Panc1 (cell line): ENCODE measurements around the gene PPP1R3E. TPM values are rescaled to one million over a fixed set of nuclear protein-coding genes. Genes with fewer than 3 reads are reported as not detected.
A peak's percentile ranks its signal among the peaks of the same experiment; 100 is the strongest.

Experiments used
- ATAC-seq: fragments of 200-7000 bp; cut with Tn5 transposase; 2 replicates; pipeline ENCODE4 v1.9.1; 2020; ENCODE audit warnings: mild to moderate bottlenecking, moderate library complexity
- BruUV-seq: library from RNA; stranded (reverse); fragments of 400-500 nt; replicated peaks from 2 replicates; lab custom pipeline; 2021; lab: Mats Ljungman, UMichigan
- CTCF ChIA-PET: fragments of 300-600 bp; sonication (Branson Sonifier 250); formaldehyde crosslinking; loops from one replicate; lab custom pipeline; 2022; ENCODE audit warnings: antibody characterized with exemption; lab: Charles Lee
- POLR2A ChIA-PET: fragments of 300-600 bp; sonication (Branson Sonifier 250); formaldehyde crosslinking; loops from one replicate; lab custom pipeline; 2022; ENCODE audit warnings: antibody characterized with exemption; lab: Charles Lee
- DNase-seq: peaks from one replicate; pipeline ENCODE4 v3.0.0-alpha.2; 2010; ENCODE audit warnings: low read depth, low spot score
- H3K27ac ChIP-seq: 2 replicates; pipeline ENCODE4 v1.5.1; 2011; ENCODE audit warnings: mild to moderate bottlenecking, low read length, inconsistent platforms
- H3K27me3 ChIP-seq: fragments of 200-500 bp; sonication (Bioruptor generic); 2 replicates; pipeline ENCODE4 v1.6.0; 2014; ENCODE audit warnings: low read length, inconsistent platforms; ENCODE audit not compliant: control insufficient read depth, insufficient read depth
- H3K36me3 ChIP-seq: fragments of 200-500 bp; sonication (Bioruptor generic); 2 replicates; pipeline ENCODE4 v1.5.1; 2014; ENCODE audit warnings: inconsistent platforms, mild to moderate bottlenecking, low read length, moderate library complexity; ENCODE audit not compliant: control insufficient read depth, insufficient read depth
- H3K4me1 ChIP-seq: 2 replicates; pipeline ENCODE4 v1.5.1; 2011; ENCODE audit warnings: inconsistent platforms, mild to moderate bottlenecking, low read length, moderate library complexity; ENCODE audit not compliant: control insufficient read depth, insufficient read depth
- H3K4me3 ChIP-seq, 2 experiments: 2 replicates each; pipeline ENCODE4 v1.5.1; 2011 to 2012; ENCODE audit warnings: low read depth in 2 of 2, low read length in 2 of 2, mild to moderate bottlenecking in 2 of 2, inconsistent platforms in 1 of 2, moderate library complexity in 1 of 2
- H3K9me3 ChIP-seq: fragments of 200-500 bp; sonication (Bioruptor generic); 2 replicates; pipeline ENCODE4 v1.5.1; 2014; ENCODE audit warnings: low read depth, mild to moderate bottlenecking, inconsistent platforms, low read length, moderate library complexity; ENCODE audit not compliant: control insufficient read depth, insufficient read depth
- CTCF ChIP-seq: fragments of 450-650 bp; IDR thresholded peaks from 2 replicates; pipeline ENCODE4 v1.5.1; 2017; ENCODE audit warnings: mild to moderate bottlenecking
- POLR2AphosphoS5 ChIP-seq: IDR thresholded peaks from 2 replicates; pipeline ENCODE4 v1.6.1; 2012; ENCODE audit warnings: mild to moderate bottlenecking, low read depth, low read length, moderate library complexity
- REST ChIP-seq, 2 experiments: IDR thresholded peaks; 2 replicates each; pipeline ENCODE4 v1.6.1; 2011 to 2012; ENCODE audit warnings: low read depth in 2 of 2, control low read depth in 1 of 2, low read length in 1 of 2, mild to moderate bottlenecking in 1 of 2, moderate library complexity in 1 of 2; ENCODE audit not compliant: insufficient read depth in 1 of 2
- SIN3A ChIP-seq: IDR thresholded peaks from 2 replicates; pipeline ENCODE4 v1.6.1; 2012; ENCODE audit warnings: low read depth, mild to moderate bottlenecking, low read length, moderate library complexity, borderline replicate concordance; ENCODE audit not compliant: insufficient read depth
- TCF7L2 ChIP-seq: IDR thresholded peaks from 2 replicates; pipeline ENCODE4 v1.6.1; 2011; ENCODE audit warnings: mild to moderate bottlenecking, low read depth, low read length, inconsistent platforms
- in situ Hi-C: cut with HindIII; loops from 2 replicates; pipeline ENCODE4 v1.10.0; 2016; ENCODE audit warnings: low sequenced_read_pairs, low pct_unique_long_range_greater_than_20kb
- intact Hi-C: fragments of 100-400 bp; cut with micrococcal nuclease; formaldehyde crosslinking; loops from one replicate; pipeline ENCODE4 v1.10.0; 2022; ENCODE audit not compliant: unreplicated experiment
- total RNA-seq: library from RNA; stranded (reverse); gene quantifications from one replicate; pipeline ENCODE4 v1.2.1, GENCODE V29; 2021; ENCODE audit not compliant: unreplicated experiment

Gene PPP1R3E
- total RNA-seq, 1 experiment from 2014 or later, result 8.8 TPM

GRCh38 chr14:23308721-23309445, 6.2 kb upstream of the PPP1R3E start:
- intact Hi-C loops (no loop called here), in situ Hi-C loops (no loop called here)
- H3K4me3 ChIP-seq, result no peak overlapping the region
- no peaks in the 10 kb centered on the region for H3K27me3 ChIP-seq
- no peak overlapping the region for H3K27ac ChIP-seq
- TSS peak; percentile 47 for BruUV-seq
- POLR2A ChIA-PET, result no interaction called here
- peaks cover 16% of the 10 kb centered on the region for H3K4me1 ChIP-seq
- TF ChIP-seq SIN3A (no peak), TCF7L2 (no peak), POLR2AphosphoS5 (no peak), CTCF (no peak), REST (IDR thresholded peaks at IDR 0.05; ENCODE audit: insufficient read depth in 1 of 2, low read depth in 2 of 2, low read length in 1 of 2) (no peak)
- DNase-seq (no peak), ATAC-seq (no peak)
- CTCF ChIA-PET, result no interaction called here
- H3K9me3 ChIP-seq, result no peaks in the 10 kb centered on the region
- H3K36me3 ChIP-seq, result peaks cover 5% of the 10 kb centered on the region

GRCh38 chr14:23307687-23308644, 5.3 kb upstream of the PPP1R3E start:
- Histone ChIP-seq H3K36me3 (peaks cover 5% of the 10 kb centered on the region), H3K9me3 (no peaks in the 10 kb centered on the region), H3K4me1 (peaks cover 19% of the 10 kb centered on the region), H3K27ac (peak overlapping the region; percentile 97), H3K27me3 (no peaks in the 10 kb centered on the region), H3K4me3 (peak overlapping the region; percentile 90 to 95)
- ChIA-PET CTCF (no interaction called here), POLR2A (interaction anchor here (0.6 kb wide), 1 partner anchor 208 kb away, joined by 7 read pairs; no protein-coding TSS in a partner anchor)
- no peak for ATAC-seq
- BruUV-seq, result no TSS peak
- no peak for DNase-seq
- no peak for TF ChIP-seq CTCF
- TF ChIP-seq SIN3A, result no peak
- TF ChIP-seq POLR2AphosphoS5, result no peak
- no peak for TF ChIP-seq TCF7L2
- no peak for TF ChIP-seq REST (IDR thresholded peaks at IDR 0.05; ENCODE audit: insufficient read depth in 1 of 2, low read depth in 2 of 2, low read length in 1 of 2)
- in situ Hi-C loops (no loop called here), intact Hi-C loops (no loop called here)
